ENCODE data around the gene PHACTR2.
"Not testable (repeated sequence)": the region's sequence is repeated elsewhere in the genome, so short reads cannot be mapped to it uniquely, and the experiment has no call there.

The PHACTR2 gene

GRCh38 chr6:143766185-143766553, 88.4 kb downstream of the PHACTR2 start:
- DNase-seq (ENCODE audit: low spot score), result no peak

- DNase-seq (ENCODE audit: low spot score), result no peak
Observed at GRCh38 chr6:143767433-143767832, 89.7 kb downstream of the PHACTR2 start.

- DNase-seq (ENCODE audit: low spot score), result peak; percentile 37
Observed at GRCh38 chr6:143772116-143773086, 94.6 kb downstream of the PHACTR2 start.

- peak; percentile 33 for DNase-seq (ENCODE audit: low spot score)
Observed at GRCh38 chr6:143773506-143774150, 95.9 kb downstream of the PHACTR2 start.

- no peak for DNase-seq (ENCODE audit: low spot score)
Observed at GRCh38 chr6:143774347-143774746, 96.6 kb downstream of the PHACTR2 start.

- DNase-seq (ENCODE audit: low spot score), result no peak
Observed at GRCh38 chr6:143775336-143775735, 97.6 kb downstream of the PHACTR2 start.

- no peak for DNase-seq (ENCODE audit: low spot score)
Observed at GRCh38 chr6:143778926-143779325, 101.2 kb downstream of the PHACTR2 start.

GRCh38 chr6:143782481-143782880, 104.7 kb downstream of the PHACTR2 start:
- DNase-seq (ENCODE audit: low spot score), result peak; percentile 16

GRCh38 chr6:143783077-143783476, 105.3 kb downstream of the PHACTR2 start:
- DNase-seq (ENCODE audit: low spot score), result no peak

- no peak for DNase-seq (ENCODE audit: low spot score)
Observed at GRCh38 chr6:143784316-143784715, 106.6 kb downstream of the PHACTR2 start.

GRCh38 chr6:143786371-143786770, 108.6 kb downstream of the PHACTR2 start:
- not testable (repeated sequence) for DNase-seq (ENCODE audit: low spot score)

GRCh38 chr6:143792402-143793279, 114.9 kb downstream of the PHACTR2 start:
- no peak for DNase-seq (ENCODE audit: low spot score)

GRCh38 chr6:143793280-143793619, 115.5 kb downstream of the PHACTR2 start:
- DNase-seq (ENCODE audit: low spot score), result no peak

- DNase-seq (ENCODE audit: low spot score), result not testable (repeated sequence)
Observed at GRCh38 chr6:143796551-143796950, 118.8 kb downstream of the PHACTR2 start.

GRCh38 chr6:143798487-143798886, 120.7 kb downstream of the PHACTR2 start:
- not testable (repeated sequence) for DNase-seq (ENCODE audit: low spot score)

- DNase-seq (ENCODE audit: low spot score), result peak; percentile 15
Observed at GRCh38 chr6:143802833-143803565, 125.2 kb downstream of the PHACTR2 start.

GRCh38 chr6:143803769-143804568, 126.2 kb downstream of the PHACTR2 start:
- DNase-seq (ENCODE audit: low spot score), result no peak

GRCh38 chr6:143804835-143805239, 127.1 kb downstream of the PHACTR2 start:
- no peak for DNase-seq (ENCODE audit: low spot score)

GRCh38 chr6:143806282-143807102, 128.7 kb downstream of the PHACTR2 start:
- DNase-seq (ENCODE audit: low spot score), result peak; percentile 49
